Dedifferentiated amniotic fluid mesenchymal stem cell (primary cell): ENCODE measurements around the gene REC8.
"Not testable (repeated sequence)": the region's sequence is repeated elsewhere in the genome, so short reads cannot be mapped to it uniquely, and the experiment has no call there.

Experiments
- DNase-seq: peaks from one replicate; pipeline ENCODE4 v3.0.0-alpha.2; 2016; ENCODE audit errors: extremely low spot score

Gene REC8

GRCh38 chr14:24203249-24203886 lies 31.5 kb downstream of the REC8 start:
- not testable (repeated sequence) for DNase-seq

GRCh38 chr14:24204163-24205146 lies 32.6 kb downstream of the REC8 start:
- no peak for DNase-seq

- DNase-seq = no peak
Measured at GRCh38 chr14:24206260-24207103, 34.6 kb downstream of the REC8 start.

GRCh38 chr14:24207104-24207551 lies 35.2 kb downstream of the REC8 start:
- no peak for DNase-seq

GRCh38 chr14:24207625-24208024 lies 35.7 kb downstream of the REC8 start:
- DNase-seq = no peak

GRCh38 chr14:24211311-24211710 lies 39.4 kb downstream of the REC8 start:
- DNase-seq = no peak

- peak; percentile 98 for DNase-seq
Measured at GRCh38 chr14:24212924-24213865, 41.3 kb downstream of the REC8 start, which contains the start of gene CHMP4A. CHMP4A (minus strand) TSS chr14:24213488; CDS start chr14:24213439, 49 bp downstream.

GRCh38 chr14:24213866-24214662 lies 42.2 kb downstream of the REC8 start:
- DNase-seq = no peak

- DNase-seq = peak; percentile 81
Measured at GRCh38 chr14:24215495-24216344, 43.8 kb downstream of the REC8 start, which contains the start of gene MDP1. MDP1 (minus strand) TSS chr14:24216066; CDS start chr14:24215955, 111 bp downstream.

GRCh38 chr14:24216345-24216699 lies 44.4 kb downstream of the REC8 start:
- no peak for DNase-seq

GRCh38 chr14:24216876-24217275 lies 45.0 kb downstream of the REC8 start:
- not testable (repeated sequence) for DNase-seq

GRCh38 chr14:24219080-24219479 lies 47.2 kb downstream of the REC8 start:
- DNase-seq = no peak

GRCh38 chr14:24219521-24219920 lies 47.6 kb downstream of the REC8 start:
- no peak for DNase-seq

- not testable (repeated sequence) for DNase-seq
Measured at GRCh38 chr14:24222987-24223386, 51.1 kb downstream of the REC8 start.

GRCh38 chr14:24224618-24225071 lies 52.8 kb downstream of the REC8 start:
- DNase-seq = no peak

- no peak for DNase-seq
Measured at GRCh38 chr14:24226473-24226872, 54.6 kb downstream of the REC8 start.

- no peak for DNase-seq
Measured at GRCh38 chr14:24228902-24229301, 57.0 kb downstream of the REC8 start.
